SJSA1 (cell line): ENCODE measurements around the gene C17orf114.

Experiments used
- DNase-seq, 2 experiments: peaks; one replicate each; pipeline ENCODE4 v3.0.0-alpha.2; 2015 to 2020; ENCODE audit warnings: low spot score in 2 of 2, low read depth in 1 of 2
- H3K27ac ChIP-seq: fragments of 250-450 bp; sonication (Bioruptor Pico); 2 replicates; pipeline ENCODE4 v1.5.1; 2020; ENCODE audit warnings: mild to moderate bottlenecking, moderate library complexity
- H3K27me3 ChIP-seq: fragments of 250-450 bp; sonication (Bioruptor Pico); replicated peaks from 2 replicates; pipeline ENCODE4 v1.5.1; 2020; ENCODE audit warnings: mild to moderate bottlenecking, moderate library complexity
- H3K36me3 ChIP-seq: fragments of 250-450 bp; sonication (Bioruptor Pico); 2 replicates; pipeline ENCODE4 v1.5.1; 2020; ENCODE audit warnings: mild to moderate bottlenecking
- H3K4me1 ChIP-seq: fragments of 250-450 bp; sonication (Bioruptor Pico); replicated peaks from 2 replicates; pipeline ENCODE4 v1.6.1; 2021; ENCODE audit warnings: mild to moderate bottlenecking
- H3K4me3 ChIP-seq: fragments of 250-450 bp; sonication (Bioruptor Pico); 2 replicates; pipeline ENCODE4 v1.5.1; 2020; ENCODE audit warnings: mild to moderate bottlenecking
- H3K9me3 ChIP-seq: fragments of 250-450 bp; sonication (Bioruptor Pico); replicated peaks from 2 replicates; pipeline ENCODE4 v1.5.1; 2020; ENCODE audit warnings: mild to moderate bottlenecking

The C17orf114 gene

GRCh38 chr17:4811471-4811870 lies 9.3 kb upstream of the C17orf114 start:
- Histone ChIP-seq H3K4me1 (peaks cover 6% of the 10 kb centered on the region), H3K4me3 (no peak overlapping the region), H3K9me3 (no peaks in the 10 kb centered on the region), H3K36me3 (peaks cover 13% of the 10 kb centered on the region), H3K27me3 (no peaks in the 10 kb centered on the region), H3K27ac (no peak overlapping the region)
- DNase-seq = no peak

GRCh38 chr17:4810696-4811290 lies 8.7 kb upstream of the C17orf114 start:
- DNase-seq = no peak
- Histone ChIP-seq H3K36me3 (peaks cover 13% of the 10 kb centered on the region), H3K9me3 (no peaks in the 10 kb centered on the region), H3K4me1 (peaks cover 6% of the 10 kb centered on the region), H3K27ac (no peak overlapping the region), H3K4me3 (no peak overlapping the region), H3K27me3 (no peaks in the 10 kb centered on the region)

GRCh38 chr17:4808378-4808767 lies 6.2 kb upstream of the C17orf114 start:
- no peak for DNase-seq
- H3K9me3 ChIP-seq = no peaks in the 10 kb centered on the region
- H3K27ac ChIP-seq = no peak overlapping the region
- no peaks in the 10 kb centered on the region for H3K27me3 ChIP-seq
- peaks cover 6% of the 10 kb centered on the region for H3K36me3 ChIP-seq
- H3K4me3 ChIP-seq = no peak overlapping the region
- peaks cover 6% of the 10 kb centered on the region for H3K4me1 ChIP-seq

- Histone ChIP-seq H3K36me3 (peaks cover 6% of the 10 kb centered on the region), H3K27ac (no peak overlapping the region), H3K9me3 (no peaks in the 10 kb centered on the region), H3K27me3 (no peaks in the 10 kb centered on the region), H3K4me1 (peaks cover 6% of the 10 kb centered on the region), H3K4me3 (peak overlapping the region; percentile 89)
- DNase-seq = no peak
These were observed 5.7 kb upstream of the C17orf114 start for GRCh38 chr17:4807605-4808377.

GRCh38 chr17:4806777-4807604 lies 4.9 kb upstream of the C17orf114 start, which contains the start of gene PLD2:
Gene PLD2, plus strand, starts transcription at chr17:4807152. Its CDS starts 621 bp downstream, at chr17:4807773.
- DNase-seq = peak; percentile 22 to 85

GRCh38 chr17:4806456-4806776 lies 4.3 kb upstream of the C17orf114 start:
- Histone ChIP-seq H3K4me1 (peaks cover 6% of the 10 kb centered on the region), H3K4me3 (peak overlapping the region; percentile 89), H3K9me3 (no peaks in the 10 kb centered on the region), H3K36me3 (peaks cover 6% of the 10 kb centered on the region), H3K27ac (no peak overlapping the region), H3K27me3 (no peaks in the 10 kb centered on the region)
- DNase-seq = peak in 1 of 2 experiments; percentile 35

More at GRCh38 chr17:4806777-4807604, 4.9 kb upstream of the C17orf114 start, which contains the start of gene PLD2:
- H3K27ac ChIP-seq = peak within 1 kb of the TSS; percentile 59; the same call in 1 of the 2 replicates
- H3K36me3 ChIP-seq = peaks cover 6% of the 10 kb centered on the region
- no peaks in the 10 kb centered on the region for H3K9me3 ChIP-seq
- H3K27me3 ChIP-seq = no peaks in the 10 kb centered on the region
- H3K4me3 ChIP-seq = peak within 1 kb of the TSS; percentile 89
- H3K4me1 ChIP-seq = peaks cover 6% of the 10 kb centered on the region

GRCh38 chr17:4800462-4801196 lies 1.5 kb downstream of the C17orf114 start:
- Histone ChIP-seq H3K4me1 (peaks cover 6% of the 10 kb centered on the region), H3K27ac (no peak overlapping the region), H3K9me3 (no peaks in the 10 kb centered on the region), H3K27me3 (no peaks in the 10 kb centered on the region), H3K4me3 (no peak overlapping the region), H3K36me3 (peaks cover 19% of the 10 kb centered on the region)
- DNase-seq = no peak

- Histone ChIP-seq H3K27ac (peak overlapping the region; percentile 24), H3K9me3 (no peaks in the 10 kb centered on the region), H3K36me3 (peaks cover 19% of the 10 kb centered on the region), H3K4me1 (peaks cover 6% of the 10 kb centered on the region), H3K27me3 (no peaks in the 10 kb centered on the region), H3K4me3 (peak overlapping the region; percentile 59)
- peak in 1 of 2 experiments; percentile 42 for DNase-seq
These were observed 5.6 kb downstream of the C17orf114 start for GRCh38 chr17:4796552-4796920.

GRCh38 chr17:4795168-4795567 lies 7.0 kb downstream of the C17orf114 start:
- Histone ChIP-seq H3K27ac (no peak overlapping the region), H3K36me3 (peaks cover 19% of the 10 kb centered on the region), H3K9me3 (no peaks in the 10 kb centered on the region), H3K4me3 (no peak overlapping the region), H3K4me1 (peaks cover 6% of the 10 kb centered on the region), H3K27me3 (no peaks in the 10 kb centered on the region)
- DNase-seq = no peak

- H3K36me3 ChIP-seq = no peaks in the 10 kb centered on the region
- no peak for DNase-seq
- no peaks in the 10 kb centered on the region for H3K27me3 ChIP-seq
- peaks cover 12% of the 10 kb centered on the region for H3K4me1 ChIP-seq
- H3K4me3 ChIP-seq = peak overlapping the region; percentile 59
- no peak overlapping the region for H3K27ac ChIP-seq
- no peaks in the 10 kb centered on the region; the same call in 1 of the 2 replicates for H3K9me3 ChIP-seq
These were observed 11.4 kb downstream of the C17orf114 start for GRCh38 chr17:4790705-4791088.

GRCh38 chr17:4789951-4790704 lies 12.0 kb downstream of the C17orf114 start:
- Histone ChIP-seq H3K4me3 (peak overlapping the region; percentile 59), H3K4me1 (peaks cover 12% of the 10 kb centered on the region), H3K9me3 (no peaks in the 10 kb centered on the region; the same call in 1 of the 2 replicates), H3K27ac (peak overlapping the region; percentile 63), H3K36me3 (no peaks in the 10 kb centered on the region), H3K27me3 (no peaks in the 10 kb centered on the region)
- peak; percentile 89 to 93 for DNase-seq

- no peak for DNase-seq
- H3K4me1 ChIP-seq = peaks cover 12% of the 10 kb centered on the region
- peak overlapping the region; percentile 59 for H3K4me3 ChIP-seq
- no peaks in the 10 kb centered on the region for H3K36me3 ChIP-seq
- peak overlapping the region; percentile 63 for H3K27ac ChIP-seq
- H3K27me3 ChIP-seq = no peaks in the 10 kb centered on the region
- no peaks in the 10 kb centered on the region; the same call in 1 of the 2 replicates for H3K9me3 ChIP-seq
These were observed 12.5 kb downstream of the C17orf114 start for GRCh38 chr17:4789701-4789950.
